Subcutaneous adipose tissue (tissue), 4 donors: ENCODE results near the gene SELENOM. TPM values are rescaled to one million over a fixed set of nuclear protein-coding genes. Genes with fewer than 3 reads are reported as not detected.

ENCODE experiments used
- total RNA-seq, 4 donors: library from RNA; depleted of rRNA; stranded (reverse); fragments of >200 nt; gene quantifications; one replicate each; pipeline ENCODE4 v1.1.0, GENCODE V29; 2016
- TF ChIP-seq, protein P1 (sequence below): fragments of 450-650 bp; IDR thresholded peaks from one replicate; pipeline ENCODE4 v1.5.1; 2016; ENCODE audit warnings: low read depth, mild to moderate bottlenecking, control low read depth, antibody characterized with exemption, moderate library complexity

SELENOM gene
- total RNA-seq, 4 donors from 2014 or later: 226 to 360 (median 279) TPM

DNA sequence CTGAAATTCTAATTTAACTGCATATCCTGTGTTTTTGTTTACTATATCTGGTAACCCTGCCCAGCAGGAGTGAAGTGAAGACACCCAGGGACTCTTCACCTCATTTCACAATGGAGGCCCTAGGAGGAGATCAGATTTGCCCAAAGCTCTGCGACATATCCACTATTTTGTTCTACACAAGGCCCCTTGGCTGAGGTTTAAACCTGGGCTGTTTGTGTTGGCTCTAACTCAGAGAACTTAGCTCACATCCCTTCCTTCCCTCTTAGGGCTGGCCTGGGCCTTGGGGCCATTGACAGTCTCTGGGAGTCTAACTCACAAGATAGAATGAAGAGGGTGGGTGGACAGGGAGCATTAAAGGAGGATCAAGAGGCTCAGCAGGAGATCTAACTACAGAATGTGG is 41.1 kb upstream of the SELENOM start:
- TF ChIP-seq, protein P1, sequence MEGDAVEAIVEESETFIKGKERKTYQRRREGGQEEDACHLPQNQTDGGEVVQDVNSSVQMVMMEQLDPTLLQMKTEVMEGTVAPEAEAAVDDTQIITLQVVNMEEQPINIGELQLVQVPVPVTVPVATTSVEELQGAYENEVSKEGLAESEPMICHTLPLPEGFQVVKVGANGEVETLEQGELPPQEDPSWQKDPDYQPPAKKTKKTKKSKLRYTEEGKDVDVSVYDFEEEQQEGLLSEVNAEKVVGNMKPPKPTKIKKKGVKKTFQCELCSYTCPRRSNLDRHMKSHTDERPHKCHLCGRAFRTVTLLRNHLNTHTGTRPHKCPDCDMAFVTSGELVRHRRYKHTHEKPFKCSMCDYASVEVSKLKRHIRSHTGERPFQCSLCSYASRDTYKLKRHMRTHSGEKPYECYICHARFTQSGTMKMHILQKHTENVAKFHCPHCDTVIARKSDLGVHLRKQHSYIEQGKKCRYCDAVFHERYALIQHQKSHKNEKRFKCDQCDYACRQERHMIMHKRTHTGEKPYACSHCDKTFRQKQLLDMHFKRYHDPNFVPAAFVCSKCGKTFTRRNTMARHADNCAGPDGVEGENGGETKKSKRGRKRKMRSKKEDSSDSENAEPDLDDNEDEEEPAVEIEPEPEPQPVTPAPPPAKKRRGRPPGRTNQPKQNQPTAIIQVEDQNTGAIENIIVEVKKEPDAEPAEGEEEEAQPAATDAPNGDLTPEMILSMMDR: no peak

DNA sequence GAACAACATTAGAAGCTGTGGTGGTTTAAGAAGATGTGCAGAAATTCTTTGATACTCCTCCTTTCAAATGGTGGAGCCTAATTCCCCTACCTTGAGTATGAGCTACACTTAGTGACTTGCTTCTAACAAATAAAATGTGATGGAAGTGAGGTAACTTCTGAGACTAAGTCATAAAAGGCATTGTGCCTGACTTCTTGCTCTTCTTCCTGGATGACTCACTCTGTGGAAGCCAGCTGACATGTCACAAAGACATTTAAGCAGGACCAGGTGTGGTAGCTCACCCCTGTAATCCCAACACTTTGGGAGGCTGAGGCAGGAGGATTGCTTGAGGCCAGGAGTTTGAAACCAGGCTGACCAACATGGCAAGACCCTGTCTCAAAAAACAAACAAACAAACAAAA is 36.9 kb upstream of the SELENOM start:
- TF ChIP-seq, protein P1: no peak

DNA sequence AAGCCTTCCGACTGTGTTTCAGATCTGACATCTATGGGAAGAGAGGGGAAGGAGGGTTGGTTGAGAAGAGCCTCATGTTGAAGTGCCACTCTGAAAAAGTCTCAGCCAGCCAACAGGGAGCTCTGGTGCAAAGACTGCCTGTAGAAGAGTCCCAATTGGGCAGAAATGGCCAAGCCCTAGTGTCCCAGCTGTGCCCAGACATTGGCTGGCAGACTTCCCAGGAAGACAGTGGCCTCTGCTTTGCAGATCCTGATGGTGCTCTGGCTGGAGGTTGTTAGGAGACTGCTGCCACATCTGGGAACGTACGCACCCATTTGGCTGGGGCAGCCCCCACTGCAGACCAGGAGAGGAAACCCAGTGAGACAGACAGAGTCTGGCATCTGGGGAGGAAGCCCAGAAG is 36.2 kb upstream of the SELENOM start:
- TF ChIP-seq, protein P1: no peak

DNA sequence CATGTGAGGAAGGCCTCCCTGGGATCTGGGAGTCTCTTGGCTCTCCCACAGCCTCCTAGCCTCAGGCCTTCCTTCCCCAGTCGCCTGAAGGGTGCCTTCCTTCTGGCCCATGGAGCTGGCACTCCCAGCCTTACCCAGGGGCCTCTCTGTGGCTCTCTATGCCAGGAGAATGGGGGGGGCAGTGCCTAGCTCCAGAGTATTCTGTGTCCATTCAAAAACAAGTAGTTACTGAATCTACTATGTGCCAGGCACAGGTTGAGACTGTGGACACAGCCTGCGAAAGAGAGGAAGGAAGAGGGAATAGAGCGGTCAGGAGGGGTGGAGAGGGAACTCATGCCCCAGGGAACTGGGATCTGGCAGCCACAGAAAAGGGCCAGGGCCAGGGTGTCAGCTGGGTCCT is 35.7 kb upstream of the SELENOM start:
- TF ChIP-seq, protein P1: no peak

DNA sequence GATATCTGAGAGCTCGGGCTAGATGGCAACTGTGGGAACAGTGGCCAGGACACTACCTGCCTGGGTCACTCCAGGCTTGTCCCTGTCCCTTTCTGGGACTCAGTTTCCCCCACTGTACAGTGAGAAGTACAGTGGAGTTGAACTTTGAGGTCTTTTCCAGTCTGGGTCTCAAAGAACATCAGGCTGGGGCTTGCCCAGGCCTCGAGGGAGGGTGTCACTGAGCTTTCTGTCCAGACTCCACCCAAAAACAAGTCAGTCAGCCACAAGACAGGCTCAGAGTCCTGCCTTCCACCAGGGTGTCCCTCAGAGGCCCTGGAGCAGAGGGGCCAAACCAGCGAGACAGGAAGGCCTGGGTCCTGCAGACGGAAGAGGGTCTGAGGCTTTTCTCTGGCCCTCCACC is 34.9 kb upstream of the SELENOM start:
- TF ChIP-seq, protein P1: no peak

DNA sequence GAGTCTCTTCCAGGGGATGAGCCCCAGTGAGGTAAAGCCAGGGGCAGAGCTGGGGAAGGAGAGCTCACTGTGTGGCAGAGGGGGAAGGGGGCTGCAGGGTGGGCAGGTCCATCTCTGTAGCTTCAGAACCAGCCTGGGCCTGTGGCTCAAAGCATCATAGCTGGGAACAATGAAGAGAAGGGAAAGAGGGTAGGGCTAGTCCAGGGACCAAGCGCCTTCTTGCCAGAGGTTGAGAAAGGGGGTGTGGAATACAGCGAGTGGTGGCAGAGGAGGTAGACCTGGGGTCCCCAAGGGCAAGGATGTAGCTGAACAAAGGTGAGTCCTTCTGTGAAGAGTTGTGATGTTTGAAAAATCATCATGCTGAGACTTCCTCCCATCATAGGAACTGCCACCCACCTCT is 34.2 kb upstream of the SELENOM start:
- TF ChIP-seq, protein P1: no peak

DNA sequence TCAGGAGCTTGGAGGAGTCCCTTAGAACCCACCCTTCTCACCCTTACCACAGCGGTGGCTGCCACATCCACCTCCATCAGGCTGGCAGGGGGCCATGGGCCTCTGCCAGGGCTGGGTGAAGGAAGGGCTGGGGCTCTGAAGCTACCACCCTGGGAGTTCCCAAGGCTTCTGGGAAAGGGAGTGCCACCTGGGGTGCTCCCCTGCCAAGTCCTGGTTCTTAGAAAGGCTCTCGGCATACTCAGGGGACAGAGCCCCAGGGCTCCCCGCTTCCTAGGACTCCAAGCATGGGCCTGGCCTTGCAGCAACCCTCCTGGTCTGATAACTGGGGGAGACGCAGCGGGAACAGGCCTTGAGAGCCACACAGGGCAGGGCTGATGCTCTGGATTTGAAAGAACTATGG is 33.4 kb upstream of the SELENOM start:
- TF ChIP-seq, protein P1: no peak
